A673 (cell line): ENCODE results near the gene TSHZ2. TPM values are rescaled to one million over a fixed set of nuclear protein-coding genes. Genes with fewer than 3 reads are reported as not detected.

Experiments used
- BruUV-seq: library from RNA; stranded (reverse); fragments of 400-500 nt; replicated peaks from 2 replicates; lab custom pipeline; 2021; lab: Mats Ljungman, UMichigan
- CTCF ChIA-PET: fragments of 300-600 bp; sonication (Branson Sonifier 250); formaldehyde crosslinking; loops from one replicate; lab custom pipeline; 2022; ENCODE audit warnings: antibody characterized with exemption; lab: Charles Lee
- POLR2A ChIA-PET: fragments of 300-600 bp; sonication (Branson Sonifier 250); formaldehyde crosslinking; loops from one replicate; lab custom pipeline; 2022; ENCODE audit warnings: antibody characterized with exemption; ENCODE audit not compliant: low non-redundant PET; lab: Charles Lee
- DNase-seq: peaks from one replicate; pipeline ENCODE4 v3.0.0-alpha.2; 2015; ENCODE audit warnings: low spot score
- H3K27ac ChIP-seq: fragments of 200-600 bp; sonication (generic); 2 replicates; pipeline ENCODE4 v1.5.1; 2016; ENCODE audit warnings: mixed run types, low read depth, mild to moderate bottlenecking, mixed read lengths, antibody characterized with exemption, low read length; ENCODE audit not compliant: poor library complexity, severe bottlenecking
- H3K27me3 ChIP-seq: fragments of 200-600 bp; sonication (generic); replicated peaks from 2 replicates; pipeline ENCODE4 v1.6.1; 2017; ENCODE audit warnings: mixed run types, low read depth, mild to moderate bottlenecking, mixed read lengths, antibody characterized with exemption, low read length; ENCODE audit not compliant: insufficient read depth, poor library complexity
- H3K36me3 ChIP-seq: fragments of 200-600 bp; sonication (generic); 2 replicates; pipeline ENCODE4 v1.6.1; 2016; ENCODE audit warnings: mixed run types, mild to moderate bottlenecking, mixed read lengths, antibody characterized with exemption, low read length; ENCODE audit not compliant: insufficient read depth, poor library complexity, severe bottlenecking
- H3K4me1 ChIP-seq: fragments of 200-600 bp; sonication (generic); 2 replicates; pipeline ENCODE4 v1.6.1; 2017; ENCODE audit warnings: mixed run types, mild to moderate bottlenecking, mixed read lengths, antibody characterized with exemption, low read length; ENCODE audit not compliant: insufficient read depth, poor library complexity, severe bottlenecking
- H3K4me3 ChIP-seq: fragments of 200-600 bp; sonication (generic); 2 replicates; pipeline ENCODE4 v1.5.1; 2016; ENCODE audit warnings: low read depth, mixed run types, mild to moderate bottlenecking, mixed read lengths, low read length; ENCODE audit not compliant: poor library complexity, severe bottlenecking
- H3K9me3 ChIP-seq: fragments of 200-600 bp; sonication (generic); 2 replicates; pipeline ENCODE4 v1.6.1; 2016; ENCODE audit warnings: mixed run types, low read depth, mild to moderate bottlenecking, mixed read lengths, antibody characterized with exemption, low read length; ENCODE audit not compliant: poor library complexity, severe bottlenecking
- EZH2 ChIP-seq: fragments of 200-600 bp; sonication (generic); IDR thresholded peaks from 2 replicates; pipeline ENCODE4 v1.6.1; 2017; ENCODE audit warnings: borderline replicate concordance, low read depth, mild to moderate bottlenecking, mixed read lengths, antibody characterized with exemption, low read length; ENCODE audit not compliant: poor library complexity, severe bottlenecking
- intact Hi-C: fragments of 100-400 bp; cut with micrococcal nuclease; formaldehyde crosslinking; loops from one replicate; pipeline ENCODE4 v1.10.0; 2022; ENCODE audit not compliant: unreplicated experiment
- total RNA-seq: library from RNA; stranded (reverse); gene quantifications from 2 replicates; pipeline ENCODE4 v1.2.3, GENCODE V29; 2021
- TF ChIP-seq, protein P1 (sequence below): fragments of 300-800, 200-600 bp; sonication (generic); conservative IDR thresholded peaks from 2 replicates; pipeline ENCODE4 v1.5.1; 2017; ENCODE audit warnings: low read depth, mild to moderate bottlenecking, antibody characterized with exemption, low read length, moderate library complexity, mixed read lengths

TSHZ2 gene
- total RNA-seq, 1 experiment from 2014 or later: 4.1 TPM

DNA sequence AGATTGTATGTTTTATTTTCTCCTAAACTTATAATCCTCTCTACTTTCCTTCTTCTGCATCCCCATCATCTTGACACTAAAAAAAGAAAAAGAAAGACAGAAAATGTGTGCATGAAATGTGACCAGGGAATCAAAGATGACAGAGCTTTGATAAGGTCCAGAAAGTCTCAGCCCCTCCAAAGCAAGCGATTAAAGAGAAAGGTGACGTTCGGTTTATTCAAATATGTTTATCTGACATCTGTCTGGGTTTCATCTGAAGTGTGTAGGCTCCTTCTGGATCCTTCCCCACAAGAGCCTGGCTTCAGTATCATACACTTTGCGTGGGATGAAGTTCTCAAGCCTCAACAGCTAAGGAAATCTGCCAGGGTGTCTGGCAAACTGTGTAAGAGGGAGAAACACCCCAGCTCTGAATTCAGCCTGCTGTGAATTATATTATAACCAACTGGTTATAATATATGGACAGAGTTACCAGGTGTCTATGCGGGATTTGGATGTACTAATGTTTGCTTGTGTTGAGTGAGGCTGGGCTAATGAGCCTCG is 358.5 kb downstream of the TSHZ2 start:
- ChIA-PET POLR2A (no interaction called here), CTCF (no interaction called here)
- intact Hi-C loops: no loop called here
- peak overlapping the region; percentile 52 for H3K27ac ChIP-seq
- H3K9me3 ChIP-seq: no peaks in the 10 kb centered on the region
- no peak overlapping the region for H3K4me3 ChIP-seq
- BruUV-seq: no TSS peak
- H3K36me3 ChIP-seq: no peaks in the 10 kb centered on the region
- no peak for DNase-seq
- no peak for TF ChIP-seq EZH2
- TF ChIP-seq, protein P1, sequence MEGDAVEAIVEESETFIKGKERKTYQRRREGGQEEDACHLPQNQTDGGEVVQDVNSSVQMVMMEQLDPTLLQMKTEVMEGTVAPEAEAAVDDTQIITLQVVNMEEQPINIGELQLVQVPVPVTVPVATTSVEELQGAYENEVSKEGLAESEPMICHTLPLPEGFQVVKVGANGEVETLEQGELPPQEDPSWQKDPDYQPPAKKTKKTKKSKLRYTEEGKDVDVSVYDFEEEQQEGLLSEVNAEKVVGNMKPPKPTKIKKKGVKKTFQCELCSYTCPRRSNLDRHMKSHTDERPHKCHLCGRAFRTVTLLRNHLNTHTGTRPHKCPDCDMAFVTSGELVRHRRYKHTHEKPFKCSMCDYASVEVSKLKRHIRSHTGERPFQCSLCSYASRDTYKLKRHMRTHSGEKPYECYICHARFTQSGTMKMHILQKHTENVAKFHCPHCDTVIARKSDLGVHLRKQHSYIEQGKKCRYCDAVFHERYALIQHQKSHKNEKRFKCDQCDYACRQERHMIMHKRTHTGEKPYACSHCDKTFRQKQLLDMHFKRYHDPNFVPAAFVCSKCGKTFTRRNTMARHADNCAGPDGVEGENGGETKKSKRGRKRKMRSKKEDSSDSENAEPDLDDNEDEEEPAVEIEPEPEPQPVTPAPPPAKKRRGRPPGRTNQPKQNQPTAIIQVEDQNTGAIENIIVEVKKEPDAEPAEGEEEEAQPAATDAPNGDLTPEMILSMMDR: no peak
- peaks cover 33% of the 10 kb centered on the region for H3K4me1 ChIP-seq
- H3K27me3 ChIP-seq: no peaks in the 10 kb centered on the region

DNA sequence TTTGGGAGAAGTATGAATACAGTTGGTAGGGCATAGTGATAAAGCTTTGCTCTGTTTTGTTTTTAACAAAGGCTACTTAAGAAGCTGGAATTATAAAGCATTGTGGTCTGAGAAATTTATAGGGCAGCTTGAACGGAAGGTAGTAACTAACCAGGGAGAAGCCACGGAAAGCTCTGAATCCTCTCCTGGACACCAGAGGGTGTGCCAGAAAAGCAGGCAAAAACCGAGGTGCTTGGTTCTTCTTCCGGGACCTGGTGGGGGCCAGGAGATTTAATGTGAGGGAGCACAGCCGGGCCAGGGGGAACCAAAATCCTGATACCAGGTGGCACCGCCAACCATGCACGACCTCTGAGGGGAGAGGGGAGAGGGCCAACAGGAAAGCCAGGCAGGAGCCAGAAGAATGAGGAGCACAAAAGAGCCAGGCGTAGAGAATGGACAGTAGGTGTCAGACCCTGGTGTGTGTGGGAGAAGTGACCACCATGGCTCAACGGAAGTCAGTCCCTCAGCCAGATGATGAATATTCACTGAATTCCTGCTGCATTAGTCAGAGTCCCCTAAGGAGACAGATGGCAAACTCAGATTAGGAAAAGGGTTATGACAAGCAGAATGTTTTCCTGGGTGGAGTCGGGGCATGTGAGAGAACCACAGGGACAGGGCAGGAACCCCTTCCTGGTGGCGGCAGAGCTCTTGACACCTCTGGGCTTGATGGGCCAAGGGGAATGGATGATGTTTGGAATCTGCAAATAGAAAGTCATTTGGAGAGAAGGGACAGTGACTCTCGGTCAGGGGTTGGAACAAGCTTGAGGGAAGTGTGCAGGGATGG is 359.2 kb downstream of the TSHZ2 start:
- no peak for TF ChIP-seq EZH2
- TF ChIP-seq, protein P1: no peak
- CTCF ChIA-PET: no interaction called here
- Histone ChIP-seq H3K36me3 (no peaks in the 10 kb centered on the region), H3K4me3 (no peak overlapping the region), H3K27ac (peak overlapping the region; percentile 52), H3K27me3 (no peaks in the 10 kb centered on the region), H3K4me1 (peaks cover 33% of the 10 kb centered on the region), H3K9me3 (no peaks in the 10 kb centered on the region)
- intact Hi-C loops: no loop called here
- BruUV-seq: no TSS peak
- peak; percentile 78 for DNase-seq
- POLR2A ChIA-PET: no interaction called here

DNA sequence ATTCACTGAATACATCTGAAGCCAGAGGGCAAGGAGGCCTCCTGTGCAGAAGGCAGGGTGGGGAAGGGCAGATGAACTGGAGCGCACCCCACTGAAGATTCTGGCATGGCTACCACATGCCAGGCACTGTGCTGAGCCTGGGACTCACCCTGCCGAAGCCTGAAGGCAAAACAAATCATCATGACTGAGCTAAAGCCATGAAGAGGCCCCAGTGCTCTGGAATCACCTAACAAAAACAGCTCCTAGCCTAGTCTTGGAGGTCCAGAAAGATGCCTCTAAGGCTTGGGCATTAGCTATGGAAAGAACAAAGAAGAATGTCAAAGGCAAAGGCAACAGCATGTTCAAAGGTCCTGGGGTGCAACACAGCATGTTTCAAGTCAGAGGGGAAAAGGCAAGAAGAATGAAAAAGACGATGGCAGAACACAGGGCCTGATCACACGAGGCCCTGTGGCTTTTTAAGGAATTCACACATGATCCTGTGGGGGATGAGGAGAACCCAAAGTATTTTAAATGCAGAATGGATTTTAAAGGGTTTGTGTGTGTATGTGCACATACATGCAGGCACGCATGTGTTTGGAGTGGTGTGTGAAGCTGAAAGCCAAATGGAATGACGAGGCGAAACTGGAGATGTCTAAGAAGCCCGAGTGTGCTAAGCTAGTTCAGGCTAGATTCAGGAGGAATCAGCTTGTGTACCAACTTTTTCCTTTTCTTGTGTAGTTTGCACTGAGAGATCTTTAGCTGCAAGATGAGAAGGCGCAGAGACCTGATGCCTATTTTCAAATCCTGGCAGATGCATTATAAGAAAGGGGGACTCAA is 360.1 kb downstream of the TSHZ2 start:
- ChIA-PET CTCF (no interaction called here), POLR2A (no interaction called here)
- H3K36me3 ChIP-seq: no peaks in the 10 kb centered on the region
- no TSS peak for BruUV-seq
- TF ChIP-seq EZH2: no peak
- TF ChIP-seq, protein P1: no peak
- peaks cover 33% of the 10 kb centered on the region for H3K4me1 ChIP-seq
- H3K9me3 ChIP-seq: no peaks in the 10 kb centered on the region
- H3K27me3 ChIP-seq: no peaks in the 10 kb centered on the region
- no peak for DNase-seq
- H3K4me3 ChIP-seq: no peak overlapping the region
- no peak overlapping the region for H3K27ac ChIP-seq
- intact Hi-C loops: no loop called here
